GM23338 (cell line): ENCODE results near the gene ARMC9. TPM values are rescaled to one million over a fixed set of nuclear protein-coding genes. Genes with fewer than 3 reads are reported as not detected.

Experiments used
- ATAC-seq: fragments of 200-7000 bp; cut with Tn5 transposase; 3 replicates; pipeline ENCODE4 v1.9.1; 2020
- DNase-seq: peaks from one replicate; pipeline ENCODE4 v3.0.0-alpha.2; 2015; ENCODE audit warnings: low spot score
- H2AFZ ChIP-seq: fragments of 200-600 bp; sonication (generic); 2 replicates; pipeline ENCODE4 v1.8.0; 2016; ENCODE audit warnings: antibody characterized with exemption, mild to moderate bottlenecking, moderate library complexity
- H3F3A ChIP-seq: fragments of 200-600 bp; sonication (generic); replicated peaks from 2 replicates; pipeline ENCODE4 v1.8.0; 2017; ENCODE audit warnings: antibody characterized with exemption, mixed run types, low read depth
- H3K27ac ChIP-seq: fragments of 200-600 bp; sonication (generic); 2 replicates; pipeline ENCODE4 v1.6.1; 2016; ENCODE audit warnings: low read depth
- H3K27me3 ChIP-seq: fragments of 200-600 bp; sonication (generic); 2 replicates; pipeline ENCODE4 v1.8.0; 2016; ENCODE audit warnings: mild to moderate bottlenecking, mixed run types, moderate library complexity; ENCODE audit not compliant: insufficient read depth
- H3K36me3 ChIP-seq: fragments of 200-600 bp; sonication (generic); 2 replicates; pipeline ENCODE4 v1.8.0; 2016; ENCODE audit warnings: mild to moderate bottlenecking; ENCODE audit not compliant: insufficient read depth
- H3K4me1 ChIP-seq: fragments of 200-600 bp; sonication (generic); 2 replicates; pipeline ENCODE4 v1.8.0; 2016; ENCODE audit warnings: mild to moderate bottlenecking, moderate library complexity; ENCODE audit not compliant: insufficient read depth
- H3K4me2 ChIP-seq: fragments of 200-600 bp; sonication (generic); 2 replicates; pipeline ENCODE4 v1.7.1; 2017; ENCODE audit warnings: mixed run types
- H3K4me3 ChIP-seq: fragments of 200-600 bp; sonication (generic); 2 replicates; pipeline ENCODE4 v1.6.1; 2016; ENCODE audit warnings: mixed run types
- H3K79me2 ChIP-seq: fragments of 200-600 bp; sonication (generic); replicated peaks from 2 replicates; pipeline ENCODE4 v1.8.0; 2017; ENCODE audit warnings: mild to moderate bottlenecking; ENCODE audit not compliant: insufficient read depth
- H3K9me2 ChIP-seq: fragments of 200-600 bp; sonication (generic); 2 replicates; pipeline ENCODE4 v1.8.0; 2017; ENCODE audit not compliant: insufficient read depth
- H4K20me1 ChIP-seq: fragments of 200-600 bp; sonication (generic); replicated peaks from 2 replicates; pipeline ENCODE4 v1.8.0; 2017; ENCODE audit warnings: mild to moderate bottlenecking; ENCODE audit not compliant: insufficient read depth
- H3K27ac Mint-ChIP-seq: 2 replicates; pipeline ENCODE4 v1.8.0; 2020; ENCODE audit warnings: inconsistent platforms, mild to moderate bottlenecking, moderate library complexity, mixed read lengths
- H3K27me3 Mint-ChIP-seq: 3 replicates; pipeline ENCODE4 v1.8.0; 2022; ENCODE audit warnings: low read depth, mild to moderate bottlenecking, moderate library complexity, mixed read lengths, inconsistent platforms; ENCODE audit not compliant: insufficient read depth, poor library complexity
- H3K36me3 Mint-ChIP-seq: 3 replicates; pipeline ENCODE4 v1.8.0; 2021; ENCODE audit warnings: low read depth, mild to moderate bottlenecking, inconsistent platforms, moderate library complexity, mixed read lengths
- H3K4me1 Mint-ChIP-seq: 3 replicates; pipeline ENCODE4 v1.8.0; 2020; ENCODE audit warnings: mild to moderate bottlenecking, inconsistent platforms, mixed read lengths
- H3K4me3 Mint-ChIP-seq: 3 replicates; pipeline ENCODE4 v1.8.0; 2021; ENCODE audit warnings: moderate library complexity, mild to moderate bottlenecking, inconsistent platforms, mixed read lengths
- H3K9me3 Mint-ChIP-seq: 3 replicates; pipeline ENCODE4 v1.8.0; 2020; ENCODE audit warnings: moderate library complexity, mild to moderate bottlenecking, inconsistent platforms, mixed read lengths
- CREB1 ChIP-seq: fragments of 250-450 bp; sonication (Bioruptor Pico); IDR thresholded peaks from 2 replicates; pipeline ENCODE4 v1.5.0; 2020; ENCODE audit warnings: low read depth, mild to moderate bottlenecking, moderate library complexity
- ETS1 ChIP-seq: IDR thresholded peaks from 2 replicates; pipeline ENCODE4 v1.6.1; 2016; ENCODE audit warnings: antibody characterized with exemption
- EZH2phosphoT487 ChIP-seq: fragments of 200-600 bp; sonication (generic); IDR thresholded peaks from one replicate; pipeline ENCODE4 v1.8.1; 2018; ENCODE audit warnings: antibody characterized with exemption; ENCODE audit not compliant: unreplicated experiment
- JUNB ChIP-seq: IDR thresholded peaks from one replicate; pipeline ENCODE4 v1.6.1; 2016; ENCODE audit warnings: antibody characterized with exemption; ENCODE audit not compliant: unreplicated experiment
- STAT1 ChIP-seq: IDR thresholded peaks from one replicate; pipeline ENCODE4 v1.6.1; 2016; ENCODE audit warnings: antibody characterized with exemption; ENCODE audit not compliant: unreplicated experiment
- ZNF114 ChIP-seq: fragments of 250-450 bp; sonication (Bioruptor Pico); IDR thresholded peaks from 2 replicates; pipeline ENCODE4 v1.5.0; 2020; ENCODE audit warnings: mild to moderate bottlenecking, moderate library complexity
- ZNF462 ChIP-seq: fragments of 250-450 bp; sonication (Bioruptor Pico); IDR thresholded peaks from 2 replicates; pipeline ENCODE4 v1.5.0; 2020; ENCODE audit warnings: mild to moderate bottlenecking, moderate library complexity
- polyA plus RNA-seq: library from polyadenylated mRNA; unstranded; fragments of >200 nt; fragmentation: Nextera tagmentation; extraction: Ambion mirVana; gene quantifications from 2 replicates; pipeline ENCODE4 v1.2.1, GENCODE V29; 2016
- total RNA-seq: library from RNA; depleted of rRNA; stranded (reverse); fragments of >200 nt; shearing (Covaris generic); gene quantifications from 2 replicates; pipeline ENCODE4 v1.2.3, GENCODE V29; 2014

ARMC9 gene
- total and polyA plus RNA-seq, 2 experiments from 2014 or later: 29.2 to 56.0 TPM

DNA sequence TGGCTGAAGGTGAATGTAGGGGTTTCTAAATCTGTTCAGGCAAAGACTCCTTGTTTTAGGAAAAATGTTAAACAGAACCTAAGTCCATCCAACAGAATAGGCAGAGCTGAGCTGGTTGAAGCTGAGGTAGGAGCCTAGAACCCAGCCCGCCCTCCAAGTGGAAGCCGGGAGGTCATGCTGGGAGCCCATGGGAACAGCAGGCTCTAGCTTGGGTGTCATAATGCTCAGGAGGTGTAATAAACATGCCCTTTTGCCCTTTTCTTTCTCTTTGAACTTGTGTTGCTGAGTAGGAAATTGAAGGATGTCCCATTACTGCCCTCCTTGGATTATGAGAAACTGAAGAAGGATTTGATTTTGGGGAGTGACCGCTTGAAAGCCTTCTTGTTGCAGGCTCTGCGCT, 60.3 kb downstream of the ARMC9 start:
- Mint-ChIP-seq H3K27me3 (no peaks in the 10 kb centered on the region), H3K36me3 (peaks cover 21% of the 10 kb centered on the region), H3K4me3 (no peak overlapping the region), H3K9me3 (no peaks in the 10 kb centered on the region), H3K27ac (no peak overlapping the region), H3K4me1 (peaks cover 6% of the 10 kb centered on the region)
- Histone ChIP-seq H3K36me3 (no peaks in the 10 kb centered on the region), H3K4me2 (no peak overlapping the region), H3K4me1 (no peaks in the 10 kb centered on the region), H2AFZ (no peak overlapping the region), H3K9me2 (no peaks in the 10 kb centered on the region), H3K27ac (no peak overlapping the region), H3F3A (no peaks in the 10 kb centered on the region; the same call in 1 of the 2 replicates), H3K4me3 (no peak overlapping the region), H3K27me3 (no peaks in the 10 kb centered on the region), H4K20me1 (no peaks in the 10 kb centered on the region; the same call in 1 of the 2 replicates), H3K79me2 (no peaks in the 10 kb centered on the region)
- TF ChIP-seq ZNF462 (CRISPR knock-in tag) (no peak), STAT1 (no peak), EZH2phosphoT487 (no peak), JUNB (no peak), ZNF114 (no peak), CREB1 (CRISPR knock-in tag) (no peak), ETS1 (no peak)
- DNase-seq (no peak), ATAC-seq (no peak)
